HEK293 (cell line): ENCODE results near the gene SHISA9.
A peak's percentile ranks its signal among the peaks of the same experiment; 100 is the strongest.

Experiments
- CTCF ChIA-PET: fragments of 350-600 bp; formaldehyde crosslinking; extraction: SDS; loops from one replicate; lab custom pipeline; 2021; ENCODE audit warnings: antibody characterized with exemption; lab: Yijun Ruan, JAX
- POLR2A ChIA-PET: fragments of 300-600 bp; formaldehyde crosslinking; extraction: SDS; loops from one replicate; lab custom pipeline; 2020; ENCODE audit warnings: antibody characterized with exemption, inconsistent platforms; lab: Yijun Ruan, JAX
- H3K27ac ChIP-seq: fragments of 200-500 bp; sonication (Bioruptor generic); 2 replicates; pipeline ENCODE4 v1.5.1; 2014; ENCODE audit warnings: low read depth, low read length, control low read depth, inconsistent platforms; ENCODE audit errors: extremely low read depth
- H3K36me3 ChIP-seq, 2 experiments: fragments of 200-500 bp in 1 of 2; sonication (Bioruptor generic) in 1 of 2; 1 replicate in 1 of 2; 2 replicates in 1 of 2; pipeline ENCODE4 v1.5.1; 2014 to 2017; ENCODE audit warnings: inconsistent platforms in 2 of 2, low read length in 2 of 2; ENCODE audit not compliant: control insufficient read depth in 2 of 2, insufficient read depth in 1 of 2
- H3K4me1 ChIP-seq: fragments of 200-500 bp; sonication (Bioruptor generic); 2 replicates; pipeline ENCODE4 v1.5.1; 2014; ENCODE audit warnings: mild to moderate bottlenecking, low read length, inconsistent platforms; ENCODE audit not compliant: control insufficient read depth, insufficient read depth
- H3K4me3 ChIP-seq: 2 replicates; pipeline ENCODE4 v1.5.1; 2011; ENCODE audit warnings: low read depth, mild to moderate bottlenecking, control low read depth, low read length, moderate library complexity
- H3K9me3 ChIP-seq: fragments of 200-500 bp; sonication (Bioruptor generic); 2 replicates; pipeline ENCODE4 v1.5.1; 2014; ENCODE audit warnings: low read depth, low read length, inconsistent platforms; ENCODE audit not compliant: control insufficient read depth, insufficient read depth
- BCL11A ChIP-seq: fragments of 450-650 bp; formaldehyde crosslinking; IDR thresholded peaks from 2 replicates; pipeline ENCODE4 v1.5.1; 2016; ENCODE audit warnings: low read depth, missing biosample characterization, missing genetic modification characterization
- FEZF1 ChIP-seq: fragments of 450-650 bp; formaldehyde crosslinking; IDR thresholded peaks from 2 replicates; pipeline ENCODE4 v1.5.1; 2016; ENCODE audit warnings: missing biosample characterization, missing genetic modification characterization
- GLIS1 ChIP-seq: fragments of 450-650 bp; formaldehyde crosslinking; IDR thresholded peaks from 2 replicates; pipeline ENCODE4 v1.5.1; 2016; ENCODE audit warnings: missing biosample characterization, missing genetic modification characterization
- GLIS2 ChIP-seq: fragments of 450-650 bp; formaldehyde crosslinking; IDR thresholded peaks from 2 replicates; pipeline ENCODE4 v1.5.1; 2016; ENCODE audit warnings: missing biosample characterization, missing genetic modification characterization
- IKZF3 ChIP-seq: fragments of 450-650 bp; IDR thresholded peaks from 2 replicates; pipeline ENCODE4 v1.5.0; 2018; ENCODE audit warnings: missing biosample characterization, mild to moderate bottlenecking, missing genetic modification characterization, moderate library complexity
- KLF7 ChIP-seq: fragments of 450-650 bp; formaldehyde crosslinking; IDR thresholded peaks from 2 replicates; pipeline ENCODE4 v1.5.1; 2016; ENCODE audit warnings: missing biosample characterization, missing genetic modification characterization, borderline replicate concordance
- OVOL3 ChIP-seq: fragments of 450-650 bp; formaldehyde crosslinking; IDR thresholded peaks from 2 replicates; pipeline ENCODE4 v1.5.1; 2016; ENCODE audit warnings: missing biosample characterization, missing genetic modification characterization
- SP7 ChIP-seq: fragments of 450-650 bp; formaldehyde crosslinking; IDR thresholded peaks from 2 replicates; pipeline ENCODE4 v1.5.1; 2016; ENCODE audit warnings: missing biosample characterization, missing genetic modification characterization
- TRIM28 ChIP-seq: IDR thresholded peaks from 2 replicates; pipeline ENCODE4 v1.6.1; 2011; ENCODE audit warnings: low read length, control low read depth, borderline replicate concordance
- YY2 ChIP-seq: fragments of 450-650 bp; formaldehyde crosslinking; IDR thresholded peaks from 2 replicates; pipeline ENCODE4 v1.5.1; 2016; ENCODE audit warnings: missing biosample characterization, missing genetic modification characterization
- ZBTB17 ChIP-seq: fragments of 450-650 bp; formaldehyde crosslinking; IDR thresholded peaks from 2 replicates; pipeline ENCODE4 v1.5.1; 2016; ENCODE audit warnings: missing biosample characterization, missing genetic modification characterization
- ZFP37 ChIP-seq: fragments of 450-650 bp; formaldehyde crosslinking; IDR thresholded peaks from 2 replicates; pipeline ENCODE4 v1.5.1; 2016; ENCODE audit warnings: missing biosample characterization, missing genetic modification characterization
- ZFP69B ChIP-seq: fragments of 450-650 bp; formaldehyde crosslinking; IDR thresholded peaks from 2 replicates; pipeline ENCODE4 v1.5.1; 2016; ENCODE audit warnings: missing biosample characterization, missing genetic modification characterization
- ZNF169 ChIP-seq: fragments of 450-650 bp; formaldehyde crosslinking; IDR thresholded peaks from 2 replicates; pipeline ENCODE4 v1.5.1; 2016; ENCODE audit warnings: missing biosample characterization, missing genetic modification characterization
- ZNF19 ChIP-seq: fragments of 450-650 bp; formaldehyde crosslinking; IDR thresholded peaks from 2 replicates; pipeline ENCODE4; 2016; ENCODE audit warnings: missing biosample characterization, missing genetic modification characterization, low read depth
- ZNF24 ChIP-seq: fragments of 450-650 bp; formaldehyde crosslinking; IDR thresholded peaks from 2 replicates; pipeline ENCODE4 v1.5.1; 2016; ENCODE audit warnings: missing biosample characterization, missing genetic modification characterization
- ZNF324 ChIP-seq: fragments of 450-650 bp; formaldehyde crosslinking; IDR thresholded peaks from 2 replicates; pipeline ENCODE4 v1.5.1; 2016; ENCODE audit warnings: missing biosample characterization, missing genetic modification characterization
- ZNF416 ChIP-seq: fragments of 450-650 bp; formaldehyde crosslinking; IDR thresholded peaks from 2 replicates; pipeline ENCODE4 v1.5.1; 2016; ENCODE audit warnings: missing biosample characterization, missing genetic modification characterization
- ZNF426 ChIP-seq: fragments of 450-650 bp; formaldehyde crosslinking; IDR thresholded peaks from 2 replicates; pipeline ENCODE4 v1.5.1; 2017; ENCODE audit warnings: missing biosample characterization, missing genetic modification characterization, mild to moderate bottlenecking, inconsistent platforms, moderate library complexity
- ZNF501 ChIP-seq: fragments of 450-650 bp; formaldehyde crosslinking; IDR thresholded peaks from 2 replicates; pipeline ENCODE4 v1.5.1; 2016; ENCODE audit warnings: missing biosample characterization, missing genetic modification characterization
- ZNF521 ChIP-seq: fragments of 450-650 bp; formaldehyde crosslinking; IDR thresholded peaks from 2 replicates; pipeline ENCODE4 v1.5.1; 2017; ENCODE audit warnings: missing biosample characterization, mild to moderate bottlenecking, missing genetic modification characterization
- ZNF596 ChIP-seq: fragments of 450-650 bp; IDR thresholded peaks from 2 replicates; pipeline ENCODE4 v1.5.0; 2018; ENCODE audit warnings: missing biosample characterization, mild to moderate bottlenecking, missing genetic modification characterization, moderate library complexity
- ZNF623 ChIP-seq: fragments of 450-650 bp; formaldehyde crosslinking; IDR thresholded peaks from 2 replicates; pipeline ENCODE4 v1.5.1; 2016; ENCODE audit warnings: missing biosample characterization, missing genetic modification characterization
- ZNF626 ChIP-seq: fragments of 450-650 bp; sonication (Bioruptor Pico); formaldehyde crosslinking; IDR thresholded peaks from 2 replicates; pipeline ENCODE4 v1.5.1; 2018; ENCODE audit warnings: missing biosample characterization, missing genetic modification characterization, inconsistent platforms
- ZNF664 ChIP-seq: fragments of 450-650 bp; formaldehyde crosslinking; IDR thresholded peaks from 2 replicates; pipeline ENCODE4 v1.5.1; 2016; ENCODE audit warnings: missing biosample characterization, missing genetic modification characterization
- ZNF707 ChIP-seq: fragments of 450-650 bp; formaldehyde crosslinking; IDR thresholded peaks from 2 replicates; pipeline ENCODE4 v1.5.1; 2016; ENCODE audit warnings: missing biosample characterization, missing genetic modification characterization
- ZNF830 ChIP-seq: fragments of 450-650 bp; IDR thresholded peaks from 2 replicates; pipeline ENCODE4 v1.5.0; 2018; ENCODE audit warnings: missing biosample characterization, missing genetic modification characterization, low read depth, mild to moderate bottlenecking, moderate library complexity
- TF ChIP-seq, protein P1 (sequence below): fragments of 450-650 bp; formaldehyde crosslinking; IDR thresholded peaks from 2 replicates; pipeline ENCODE4 v1.5.1; 2016; ENCODE audit warnings: missing biosample characterization, missing genetic modification characterization
- TF ChIP-seq, protein P2 (sequence below): fragments of 450-650 bp; formaldehyde crosslinking; IDR thresholded peaks from 2 replicates; pipeline ENCODE4; 2016; ENCODE audit warnings: missing biosample characterization, missing genetic modification characterization
- TF ChIP-seq, protein P3 (sequence below): fragments of 450-650 bp; formaldehyde crosslinking; IDR thresholded peaks from 2 replicates; pipeline ENCODE4 v1.5.1; 2016; ENCODE audit warnings: missing biosample characterization, missing genetic modification characterization
- TF ChIP-seq, protein P4 (sequence below): fragments of 450-650 bp; formaldehyde crosslinking; IDR thresholded peaks from 2 replicates; pipeline ENCODE4 v1.5.1; 2016; ENCODE audit warnings: missing biosample characterization, missing genetic modification characterization

SHISA9 gene

DNA sequence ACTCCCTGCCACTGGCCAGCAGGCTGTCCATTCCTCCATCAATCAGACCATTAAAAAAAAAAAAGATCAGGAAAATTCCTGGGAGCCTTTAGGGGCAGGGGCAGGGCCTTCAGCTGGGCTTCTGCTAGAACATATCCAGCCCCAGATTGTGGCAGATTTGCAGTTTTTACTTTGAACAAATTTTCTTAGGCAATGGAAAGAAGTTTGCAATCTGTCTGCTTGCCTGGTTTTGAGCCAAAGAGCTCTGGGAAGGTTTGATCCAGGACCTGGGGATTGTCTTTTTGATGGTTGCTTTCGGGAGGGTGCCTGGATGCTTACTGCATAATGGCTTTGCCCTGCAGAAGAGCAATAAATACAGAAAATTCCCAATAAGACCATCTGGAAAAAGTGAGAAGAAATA is 145.9 kb downstream of the SHISA9 start:
- H3K27ac ChIP-seq = no peak overlapping the region
- H3K4me3 ChIP-seq = no peak overlapping the region
- no peaks in the 10 kb centered on the region for H3K36me3 ChIP-seq
- ChIA-PET POLR2A (no interaction called here), CTCF (no interaction called here)
- TF ChIP-seq IKZF3 (tag by site-specific recombination) = no peak
- TF ChIP-seq FEZF1 (tag by site-specific recombination) = no peak
- no peak for TF ChIP-seq ZNF830
- TF ChIP-seq, protein P1, sequence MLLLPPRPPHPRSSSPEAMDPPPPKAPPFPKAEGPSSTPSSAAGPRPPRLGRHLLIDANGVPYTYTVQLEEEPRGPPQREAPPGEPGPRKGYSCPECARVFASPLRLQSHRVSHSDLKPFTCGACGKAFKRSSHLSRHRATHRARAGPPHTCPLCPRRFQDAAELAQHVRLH (tag by site-specific recombination) = no peak
- TF ChIP-seq ZNF169 (tag by site-specific recombination) = no peak
- TF ChIP-seq ZNF664 (tag by site-specific recombination) = no peak
- TF ChIP-seq ZBTB17 (tag by site-specific recombination) = no peak
- no peak for TF ChIP-seq ZFP69B
- no peak for TF ChIP-seq GLIS2
- no peak for TF ChIP-seq KLF7 (tag by site-specific recombination)
- no peak for TF ChIP-seq ZNF324 (tag by site-specific recombination)
- TF ChIP-seq ZNF426 (tag by site-specific recombination) = no peak
- TF ChIP-seq ZNF501 = no peak
- no peak for TF ChIP-seq ZNF416
- no peak for TF ChIP-seq ZNF521 (tag by site-specific recombination)
- TF ChIP-seq ZNF626 (tag by site-specific recombination) = no peak
- no peaks in the 10 kb centered on the region for H3K4me1 ChIP-seq
- H3K9me3 ChIP-seq = no peaks in the 10 kb centered on the region

DNA sequence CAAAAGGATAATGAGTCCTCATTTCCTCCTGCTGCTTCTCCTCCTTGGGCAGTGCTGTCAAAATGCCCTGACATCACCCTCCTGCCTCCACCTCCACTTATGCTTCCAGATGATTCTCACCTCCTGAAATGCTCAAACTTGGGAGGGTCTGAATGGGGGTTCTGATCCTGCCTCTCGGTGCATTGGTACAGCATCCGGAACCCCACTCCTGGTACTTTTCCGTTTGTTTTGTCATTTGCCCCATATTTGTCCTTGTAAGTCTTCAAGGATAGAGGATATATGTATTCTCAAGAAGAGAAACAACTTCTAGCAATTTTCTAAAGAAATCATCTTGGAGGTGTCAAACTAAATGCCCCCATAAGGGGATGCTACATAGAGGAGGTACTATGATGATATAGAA is 148.3 kb downstream of the SHISA9 start:
- H3K9me3 ChIP-seq = no peaks in the 10 kb centered on the region
- TF ChIP-seq ZNF707 (tag by site-specific recombination) = peak; percentile 82
- TF ChIP-seq, protein P2, sequence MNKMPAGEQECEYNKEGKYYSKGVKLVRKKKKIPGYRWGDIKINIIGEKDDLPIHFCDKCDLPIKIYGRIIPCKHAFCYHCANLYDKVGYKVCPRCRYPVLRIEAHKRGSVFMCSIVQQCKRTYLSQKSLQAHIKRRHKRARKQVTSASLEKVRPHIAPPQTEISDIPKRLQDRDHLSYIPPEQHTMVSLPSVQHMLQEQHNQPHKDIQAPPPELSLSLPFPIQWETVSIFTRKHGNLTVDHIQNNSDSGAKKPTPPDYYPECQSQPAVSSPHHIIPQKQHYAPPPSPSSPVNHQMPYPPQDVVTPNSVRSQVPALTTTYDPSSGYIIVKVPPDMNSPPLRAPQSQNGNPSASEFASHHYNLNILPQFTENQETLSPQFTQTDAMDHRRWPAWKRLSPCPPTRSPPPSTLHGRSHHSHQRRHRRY = no peak
- TF ChIP-seq, all 188 proteins: peak for 1
- ChIA-PET POLR2A (no interaction called here), CTCF (no interaction called here)
- no peaks in the 10 kb centered on the region for H3K4me1 ChIP-seq
- no peaks in the 10 kb centered on the region for H3K36me3 ChIP-seq
- no peak overlapping the region for H3K4me3 ChIP-seq
- H3K27ac ChIP-seq = no peak overlapping the region

DNA sequence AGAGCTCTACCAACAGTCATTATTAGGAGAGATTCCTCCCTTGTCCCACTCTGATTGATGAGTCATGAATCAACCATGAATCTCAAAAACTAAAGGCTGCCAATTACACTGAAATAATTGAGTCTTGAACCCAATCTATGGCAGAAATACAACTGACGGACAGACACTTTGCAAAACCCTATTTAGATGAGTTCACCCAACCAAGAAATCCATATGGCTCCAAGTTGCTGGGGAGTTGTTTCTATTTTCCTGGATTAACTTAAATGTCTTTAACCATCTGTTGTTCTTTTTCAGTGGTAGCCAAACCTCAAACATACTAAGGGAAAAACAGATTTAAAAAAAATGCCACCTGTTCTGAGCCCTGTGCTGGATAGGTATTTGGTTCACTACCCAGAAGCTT is 151.0 kb downstream of the SHISA9 start:
- H3K4me1 ChIP-seq = no peaks in the 10 kb centered on the region
- CTCF ChIA-PET = no interaction called here
- TF ChIP-seq ZNF24 (tag by site-specific recombination) (no peak), ZNF623 (tag by site-specific recombination) (no peak), OVOL3 (tag by site-specific recombination) (no peak)
- POLR2A ChIA-PET = no interaction called here
- H3K9me3 ChIP-seq = no peaks in the 10 kb centered on the region
- H3K36me3 ChIP-seq = no peaks in the 10 kb centered on the region
- no peak overlapping the region for H3K4me3 ChIP-seq
- H3K27ac ChIP-seq = no peak overlapping the region

DNA sequence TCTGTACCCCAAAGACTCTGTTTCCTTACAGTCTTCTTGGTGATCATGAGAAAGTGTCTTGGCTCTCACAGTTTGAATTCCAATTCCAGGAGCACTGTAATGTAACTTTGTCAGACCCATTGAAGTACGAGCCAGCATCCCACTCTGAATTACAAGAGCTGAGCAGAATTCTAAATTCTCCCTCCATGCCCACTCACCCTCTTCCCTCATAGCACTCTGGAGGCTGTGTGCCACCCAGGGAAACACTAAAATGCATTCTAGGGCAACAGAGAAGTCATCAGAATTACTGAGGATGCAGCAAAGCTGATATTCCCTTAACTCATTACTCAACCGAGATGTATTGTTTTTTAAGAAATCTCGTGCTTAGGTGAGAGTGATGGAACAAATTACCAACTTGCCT is 154.1 kb downstream of the SHISA9 start:
- H3K4me3 ChIP-seq = no peak overlapping the region
- H3K9me3 ChIP-seq = no peaks in the 10 kb centered on the region
- no peaks in the 10 kb centered on the region for H3K36me3 ChIP-seq
- POLR2A ChIA-PET = no interaction called here
- no peak overlapping the region for H3K27ac ChIP-seq
- CTCF ChIA-PET = no interaction called here
- no peaks in the 10 kb centered on the region for H3K4me1 ChIP-seq
- TF ChIP-seq SP7 (tag by site-specific recombination) (no peak), TRIM28 (no peak), ZNF596 (tag by site-specific recombination) (no peak), BCL11A (no peak), ZNF19 (tag by site-specific recombination) (no peak), GLIS1 (tag by site-specific recombination) (no peak), YY2 (tag by site-specific recombination) (no peak), ZFP37 (tag by site-specific recombination) (no peak)
- TF ChIP-seq, protein P3, sequence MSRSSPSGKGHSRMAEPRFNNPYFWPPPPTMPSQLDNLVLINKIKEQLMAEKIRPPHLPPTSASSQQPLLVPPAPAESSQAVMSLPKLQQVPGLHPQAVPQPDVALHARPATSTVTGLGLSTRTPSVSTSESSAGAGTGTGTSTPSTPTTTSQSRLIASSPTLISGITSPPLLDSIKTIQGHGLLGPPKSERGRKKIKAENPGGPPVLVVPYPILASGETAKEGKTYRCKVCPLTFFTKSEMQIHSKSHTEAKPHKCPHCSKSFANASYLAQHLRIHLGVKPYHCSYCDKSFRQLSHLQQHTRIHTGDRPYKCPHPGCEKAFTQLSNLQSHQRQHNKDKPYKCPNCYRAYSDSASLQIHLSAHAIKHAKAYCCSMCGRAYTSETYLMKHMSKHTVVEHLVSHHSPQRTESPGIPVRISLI (tag by site-specific recombination) = no peak
- TF ChIP-seq, protein P4, sequence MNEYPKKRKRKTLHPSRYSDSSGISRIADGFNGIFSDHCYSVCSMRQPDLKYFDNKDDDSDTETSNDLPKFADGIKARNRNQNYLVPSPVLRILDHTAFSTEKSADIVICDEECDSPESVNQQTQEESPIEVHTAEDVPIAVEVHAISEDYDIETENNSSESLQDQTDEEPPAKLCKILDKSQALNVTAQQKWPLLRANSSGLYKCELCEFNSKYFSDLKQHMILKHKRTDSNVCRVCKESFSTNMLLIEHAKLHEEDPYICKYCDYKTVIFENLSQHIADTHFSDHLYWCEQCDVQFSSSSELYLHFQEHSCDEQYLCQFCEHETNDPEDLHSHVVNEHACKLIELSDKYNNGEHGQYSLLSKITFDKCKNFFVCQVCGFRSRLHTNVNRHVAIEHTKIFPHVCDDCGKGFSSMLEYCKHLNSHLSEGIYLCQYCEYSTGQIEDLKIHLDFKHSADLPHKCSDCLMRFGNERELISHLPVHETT (tag by site-specific recombination) = no peak
